GM12878 (cell line): ENCODE results near the gene TRIB2. TPM values are rescaled to one million over a fixed set of nuclear protein-coding genes. Genes with fewer than 3 reads are reported as not detected.

Experiments used
- ATAC-seq: fragments of 200-7000 bp; cut with Tn5 transposase; 3 replicates; pipeline ENCODE4 v1.9.1; 2020; ENCODE audit warnings: mild to moderate bottlenecking, moderate library complexity
- BruUV-seq: library from RNA; stranded (reverse); fragments of 400-500 nt; replicated peaks from 2 replicates; lab custom pipeline; 2021; lab: Mats Ljungman, UMichigan
- CTCF ChIA-PET: fragments of 300-600 bp; sonication (Branson Sonifier 250); formaldehyde crosslinking; extraction: SDS; loops from one replicate; lab custom pipeline; 2021; ENCODE audit warnings: inconsistent platforms; lab: Yijun Ruan, JAX
- POLR2A ChIA-PET: fragments of 350-600 bp; formaldehyde crosslinking; extraction: SDS; loops from one replicate; lab custom pipeline; 2021; ENCODE audit warnings: inconsistent platforms; lab: Charles Lee
- RAD21 ChIA-PET: fragments of 300-600 bp; sonication (Branson Sonifier 250); formaldehyde crosslinking; loops from one replicate; lab custom pipeline; 2023; ENCODE audit warnings: antibody characterized with exemption; ENCODE audit not compliant: unreplicated experiment; lab: Charles Lee
- SMC1A ChIA-PET: fragments of 300-600 bp; sonication (Branson Sonifier 250); formaldehyde crosslinking; loops from one replicate; lab custom pipeline; 2023; ENCODE audit not compliant: unreplicated experiment, uncharacterized antibody; lab: Charles Lee
- DNase-seq: peaks from one replicate; pipeline ENCODE4 v3.0.0-alpha.2; 2011; ENCODE audit warnings: low read depth, low spot score
- FAIRE-seq: peaks from 3 replicates; lab custom pipeline; 2011; peaks lifted over from hg19 to GRCh38; lab: Jason Lieb, UNC
- H2AFZ ChIP-seq: 2 replicates; pipeline ENCODE4 v1.6.0; 2011; ENCODE audit warnings: low read depth, low read length, control low read depth; ENCODE audit not compliant: control insufficient read depth
- H3K27ac ChIP-seq: 2 replicates; pipeline ENCODE4 v1.5.1; 2011; ENCODE audit warnings: control low read depth; ENCODE audit not compliant: control insufficient read depth, insufficient read depth
- H3K27me3 ChIP-seq, 2 experiments: replicated peaks in 1 of 2; 2 replicates each; pipeline versions ENCODE4 v1.6.0 to v1.6.1; 2011; ENCODE audit warnings: low read length in 1 of 2; ENCODE audit not compliant: control insufficient read depth in 2 of 2, insufficient read depth in 2 of 2
- H3K36me3 ChIP-seq, 2 experiments: 2 replicates each; pipeline ENCODE4 v1.5.1; 2011; ENCODE audit warnings: low read length in 1 of 2; ENCODE audit not compliant: control insufficient read depth in 2 of 2, insufficient read depth in 2 of 2
- H3K4me1 ChIP-seq: 2 replicates; pipeline ENCODE4 v1.6.1; 2011; ENCODE audit warnings: mild to moderate bottlenecking, low read length, moderate library complexity, mixed read lengths; ENCODE audit not compliant: control insufficient read depth, insufficient read depth
- H3K4me2 ChIP-seq: 2 replicates; pipeline ENCODE4 v1.6.0; 2011; ENCODE audit warnings: control low read depth; ENCODE audit not compliant: control insufficient read depth, insufficient read depth
- H3K4me3 ChIP-seq: fragments of 200-600 bp; sonication (generic); 2 replicates; pipeline ENCODE4 v1.5.1; 2016
- H3K79me2 ChIP-seq: 2 replicates; pipeline ENCODE4 v1.6.0; 2011; ENCODE audit warnings: low read length; ENCODE audit not compliant: control insufficient read depth, insufficient read depth
- H3K9ac ChIP-seq: 2 replicates; pipeline ENCODE4 v1.8.0; 2011; ENCODE audit warnings: low read length, control low read depth, mixed read lengths; ENCODE audit not compliant: control insufficient read depth, insufficient read depth
- H3K9me3 ChIP-seq: replicated peaks from 3 replicates; pipeline ENCODE4 v1.5.1; 2011; ENCODE audit warnings: mild to moderate bottlenecking, low read length; ENCODE audit not compliant: control insufficient read depth, insufficient read depth
- H4K20me1 ChIP-seq: 2 replicates; pipeline ENCODE4 v1.6.0; 2011; ENCODE audit not compliant: control insufficient read depth, insufficient read depth
- CBFB ChIP-seq: IDR thresholded peaks from 2 replicates; pipeline ENCODE4 v1.6.1; 2016; ENCODE audit warnings: antibody characterized with exemption, low read depth
- CTCF ChIP-seq, 3 experiments: IDR thresholded peaks in 2 of 3; conservative IDR thresholded peaks in 1 of 3; 2 replicates each; pipeline ENCODE4 v1.5.1; 2011; ENCODE audit warnings: low read depth in 3 of 3, low read length in 3 of 3, mild to moderate bottlenecking in 3 of 3, control low read depth in 2 of 3, moderate library complexity in 2 of 3, inconsistent platforms in 1 of 3, mixed read lengths in 1 of 3; ENCODE audit not compliant: control insufficient read depth in 2 of 3, insufficient read depth in 1 of 3; ENCODE audit errors: extremely low read depth in 1 of 3
- HCFC1 ChIP-seq: fragments of 150-350 bp; IDR thresholded peaks from 2 replicates; pipeline ENCODE4 v1.6.1; 2014; ENCODE audit warnings: low read length
- IRF4 ChIP-seq: IDR thresholded peaks from 2 replicates; pipeline ENCODE4 v1.6.1; 2011; ENCODE audit warnings: low read depth, low read length
- NRF1 ChIP-seq: conservative IDR thresholded peaks from 2 replicates; pipeline ENCODE4 v1.6.1; 2011; ENCODE audit warnings: mild to moderate bottlenecking, low read depth, low read length, improper control_type of control experiment
- PAX5 ChIP-seq: IDR thresholded peaks from 2 replicates; pipeline ENCODE4 v1.6.1; 2011; ENCODE audit warnings: low read depth, low read length, borderline replicate concordance
- POU2F2 ChIP-seq: IDR thresholded peaks from 3 replicates; pipeline ENCODE4 v1.6.1; 2011; ENCODE audit warnings: low read depth, mild to moderate bottlenecking, low read length, borderline replicate concordance
- RELB ChIP-seq: fragments of 450-650 bp; IDR thresholded peaks from 2 replicates; pipeline ENCODE4 v1.6.1; 2017; ENCODE audit warnings: low read depth, mild to moderate bottlenecking, moderate library complexity
- SUPT20H ChIP-seq: IDR thresholded peaks from 2 replicates; pipeline ENCODE4 v1.6.1; 2011; ENCODE audit warnings: low read depth, mild to moderate bottlenecking, low read length, moderate library complexity, borderline replicate concordance; ENCODE audit not compliant: control insufficient read depth
- ZBTB33 ChIP-seq: fragments of 450-650 bp; IDR thresholded peaks from 2 replicates; pipeline ENCODE4 v1.6.1; 2017; ENCODE audit warnings: mild to moderate bottlenecking
- ZNF687 ChIP-seq: fragments of 450-650 bp; IDR thresholded peaks from 2 replicates; pipeline ENCODE4 v1.6.1; 2017; ENCODE audit warnings: mild to moderate bottlenecking, moderate library complexity
- ZZZ3 ChIP-seq: IDR thresholded peaks from 2 replicates; pipeline ENCODE4 v1.6.1; 2011; ENCODE audit warnings: low read depth; ENCODE audit not compliant: control insufficient read depth, insufficient read length
- WGBS: methylation state at CpG from one replicate; pipeline ENCODE4 v1.1.6; 2016; ENCODE audit warnings: low lambda C conversion rate; ENCODE audit not compliant: insufficient replicate concordance, insufficient coverage; ENCODE audit errors: missing lambda C conversion rate; 5-methylcytosine and 5-hydroxymethylcytosine counted together
- in situ Hi-C: fragments of 300-500 bp; cut with MboI; formaldehyde crosslinking; loops from 9 replicates; pipeline ENCODE4 v1.14.3; 2018; ENCODE audit warnings: mixed read lengths
- intact Hi-C: fragments of 100-400 bp; cut with micrococcal nuclease; formaldehyde crosslinking; loops from one replicate; pipeline ENCODE4 v1.14.2; 2022; ENCODE audit not compliant: unreplicated experiment
- polyA plus RNA-seq, 11 experiments: library from polyadenylated mRNA; depleted of rRNA in 4 of 11; unstranded in 6 of 11; stranded (reverse) in 5 of 11; fragments of >200 nt; fragmentation: Nextera tagmentation in 4 of 11; fragmentation: Illumina TruSeq in 1 of 11; extraction: Ambion mirVana in 4 of 11; extraction: Trizol in 1 of 11; gene quantifications; 1 replicate in 1 of 11; 2 replicates in 10 of 11; pipeline versions ENCODE4 v1.2.1 to v1.2.3, GENCODE V29; 2011 to 2016; ENCODE audit warnings: inconsistent platforms in 2 of 11, missing spikeins in 2 of 11, low read depth in 1 of 11
- total RNA-seq, 4 experiments: library from RNA; depleted of rRNA in 3 of 4; stranded (reverse); fragments of >200 nt in 3 of 4; fragmentation: Illumina TruSeq in 1 of 4; extraction: Trizol in 1 of 4; gene quantifications; 2 replicates each; pipeline versions ENCODE4 v1.2.1 to v1.2.3, GENCODE V29; 2013 to 2021

Gene TRIB2
- total and polyA plus RNA-seq, 10 of the 15 experiments (the other 5 are each of a cell fraction or from before 2014, with no cell fraction given) = 1.6 to 9.2 (median 5.2) TPM

GRCh38 chr2:12778811-12779579 lies 62.3 kb downstream of the TRIB2 start:
- no peak for FAIRE-seq
- H3K27me3 ChIP-seq = no peaks in the 10 kb centered on the region
- RAD21 ChIA-PET = no interaction called here
- H3K4me1 ChIP-seq = no peaks in the 10 kb centered on the region
- H3K79me2 ChIP-seq = no peaks in the 10 kb centered on the region
- intact Hi-C loops = no loop called here
- in situ Hi-C loops = no loop called here
- no peaks in the 10 kb centered on the region for H3K9me3 ChIP-seq
- H4K20me1 ChIP-seq = no peaks in the 10 kb centered on the region
- no TSS peak for BruUV-seq
- no peak overlapping the region for H3K27ac ChIP-seq
- no peak overlapping the region for H3K9ac ChIP-seq
- DNase-seq = no peak
- H3K4me3 ChIP-seq = no peak overlapping the region
- H3K36me3 ChIP-seq = no peaks in the 10 kb centered on the region
- POLR2A ChIA-PET = no interaction called here
- no peak overlapping the region for H2AFZ ChIP-seq
- SMC1A ChIA-PET = no interaction called here
- WGBS = 28% methylated on average over 12 of the region's 12 CpGs
- CTCF ChIA-PET = no interaction called here
- no peak for ATAC-seq
- no peak overlapping the region for H3K4me2 ChIP-seq
- no peak for TF ChIP-seq HCFC1
- TF ChIP-seq RELB = no peak
- TF ChIP-seq ZNF687 = no peak
- no peak for TF ChIP-seq NRF1
- TF ChIP-seq PAX5 = no peak
- TF ChIP-seq CTCF (IDR thresholded peaks at IDR 0.05 in 2 of 3, conservative IDR thresholded peaks at IDR 0.05 in 1 of 3; ENCODE audit: control insufficient read depth in 2 of 3, extremely low read depth in 1 of 3, insufficient read depth in 1 of 3, low read depth in 3 of 3, low read length in 3 of 3) = no peak
- TF ChIP-seq ZZZ3 = no peak
- no peak for TF ChIP-seq IRF4
- TF ChIP-seq ZBTB33 = no peak
- no peak for TF ChIP-seq POU2F2
- TF ChIP-seq CBFB = no peak
- no peak for TF ChIP-seq SUPT20H
